SH-SY5Y (cell line): Measurements from ENCODE around the gene SNX22.

Source experiments
- GATA2 ChIP-seq: IDR thresholded peaks from 2 replicates; pipeline ENCODE4 v1.6.1; 2011; ENCODE audit warnings: mild to moderate bottlenecking, low read depth, low read length
- GATA3 ChIP-seq: IDR thresholded peaks from 2 replicates; pipeline ENCODE4 v1.6.1; 2011; ENCODE audit warnings: low read depth, mild to moderate bottlenecking, low read length, moderate library complexity

- TF ChIP-seq GATA3 (no peak), GATA2 (no peak)
Measured at GRCh38 chr15:64117759-64118487, 33.6 kb upstream of the SNX22 start.
